Measurements from ENCODE around the gene STIMATE.

STIMATE gene

DNA sequence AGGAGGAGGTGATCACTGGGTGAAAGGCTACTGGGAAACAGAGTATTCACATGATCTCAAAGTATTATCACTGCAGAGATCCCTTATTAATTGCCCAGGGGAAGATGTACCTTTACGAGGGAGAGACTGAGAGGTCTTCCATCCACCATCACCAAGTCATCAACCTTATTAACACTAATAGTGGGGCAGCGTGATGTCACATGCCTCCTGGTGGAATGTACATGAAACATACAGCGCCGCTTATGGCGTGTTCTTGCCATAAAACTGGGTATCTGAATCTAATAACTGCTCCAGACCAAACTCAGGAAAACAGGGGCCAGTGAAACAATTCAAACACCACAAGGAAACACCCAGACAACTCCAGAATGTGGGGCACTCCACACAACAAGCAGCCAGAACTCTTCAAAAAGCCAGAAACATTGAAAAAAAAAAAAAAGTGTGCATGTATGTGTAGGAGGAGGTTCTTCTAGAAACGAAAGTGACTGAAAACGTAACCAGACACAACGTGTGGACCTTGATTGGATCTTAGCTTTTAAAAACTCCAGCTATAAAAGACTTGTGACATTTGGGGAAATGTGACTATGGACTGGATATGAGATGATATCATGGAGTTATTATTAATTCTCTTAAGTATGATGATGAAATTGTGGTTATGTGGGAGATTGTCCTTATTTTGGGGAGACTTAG lies 4.6 kb downstream of the STIMATE start:
- DNase-seq, result no peak

- DNase-seq, result no peak
Measured at GRCh38 chr3:52892290-52892624, 5.1 kb downstream of the STIMATE start.

DNA sequence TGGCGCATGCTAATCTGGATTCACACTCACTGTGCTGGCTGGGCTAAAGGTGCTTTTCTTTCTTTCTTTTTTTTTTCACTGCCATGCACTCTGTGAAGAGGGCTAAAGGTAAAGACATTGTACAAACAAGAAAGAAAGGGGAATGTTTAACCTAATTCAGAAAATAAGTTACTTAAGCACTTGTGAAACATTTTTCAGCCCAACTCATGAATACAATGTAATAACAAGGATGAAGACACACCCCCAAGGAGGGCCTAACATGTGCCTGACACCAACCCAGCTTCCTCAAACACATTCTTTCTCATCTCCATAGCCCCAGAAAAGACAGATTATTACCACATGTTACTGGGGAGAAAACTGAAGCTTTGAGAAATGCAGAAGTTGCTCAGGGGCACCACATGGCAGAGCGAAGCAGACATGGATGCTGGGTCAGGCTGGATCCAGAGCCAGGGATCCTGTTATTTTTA lies 5.7 kb downstream of the STIMATE start:
- DNase-seq, result peak; percentile 62

DNA sequence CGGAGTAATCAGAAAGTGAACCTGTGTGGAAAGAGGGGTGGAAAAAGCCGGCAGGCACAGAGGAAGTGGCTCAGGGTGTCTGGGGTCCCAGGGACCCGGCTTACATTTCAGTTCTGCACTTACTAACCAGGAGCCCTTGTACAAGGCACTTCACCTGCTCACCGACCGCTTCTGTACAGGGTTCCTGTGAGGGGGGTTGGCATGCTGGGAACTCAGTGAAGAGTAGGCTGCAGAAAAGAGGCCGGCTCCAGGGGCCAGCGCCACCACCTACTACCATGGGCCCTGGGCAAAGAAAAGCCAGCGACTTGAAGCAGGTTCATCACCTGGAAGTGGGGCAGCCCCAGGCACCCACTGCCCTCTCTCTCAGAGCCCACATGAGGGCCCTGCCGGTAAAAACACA lies 6.2 kb downstream of the STIMATE start:
- DNase-seq, result no peak

GRCh38 chr3:52890735-52891134 lies 6.6 kb downstream of the STIMATE start:
- no peak for DNase-seq

GRCh38 chr3:52889901-52890300 lies 7.4 kb downstream of the STIMATE start:
- no peak for DNase-seq

DNA sequence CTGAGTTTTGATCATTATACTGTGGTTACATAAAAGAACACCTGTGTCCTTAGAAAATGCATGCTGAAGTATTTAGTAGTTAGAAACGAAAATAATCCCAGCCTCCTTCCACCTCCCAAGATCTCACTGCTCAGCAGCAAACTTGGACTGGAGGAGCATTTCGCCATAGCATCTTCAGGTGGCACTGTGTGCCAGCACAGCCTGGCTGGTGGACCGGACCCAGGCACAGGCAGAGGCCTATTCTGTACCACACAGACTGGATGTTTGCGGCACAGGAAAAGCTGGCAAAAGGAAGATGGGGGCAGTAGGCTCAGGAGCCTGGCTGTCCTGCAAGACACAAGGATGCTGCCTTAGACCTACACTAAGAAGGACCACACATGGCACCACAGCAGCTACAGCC lies 10.2 kb downstream of the STIMATE start:
- DNase-seq, result no peak

- DNase-seq, result no peak
Measured at GRCh38 chr3:52886049-52886730, 11.2 kb downstream of the STIMATE start.

GRCh38 chr3:52882377-52882776 lies 15.0 kb downstream of the STIMATE start:
- no peak for DNase-seq

DNA sequence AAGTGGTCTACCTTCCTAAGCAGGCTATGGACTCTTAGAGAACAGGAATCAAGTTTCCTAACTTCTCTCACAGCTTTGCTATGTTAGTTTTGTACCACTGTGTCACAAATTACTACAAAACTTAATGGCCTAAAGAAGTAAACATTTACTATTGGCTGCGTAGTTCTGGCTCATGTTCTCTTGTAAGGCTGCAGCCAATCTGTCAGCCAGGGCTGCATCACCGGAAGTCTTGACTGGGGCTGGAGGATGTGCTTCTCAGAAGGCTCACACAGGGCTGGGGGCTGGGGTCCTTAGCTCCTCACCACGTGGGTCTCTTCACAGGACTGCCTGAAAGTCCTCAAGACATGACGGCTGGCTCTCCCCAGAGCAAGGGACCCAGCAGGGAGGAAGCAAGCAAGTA lies 15.5 kb downstream of the STIMATE start:
- DNase-seq, result no peak

DNA sequence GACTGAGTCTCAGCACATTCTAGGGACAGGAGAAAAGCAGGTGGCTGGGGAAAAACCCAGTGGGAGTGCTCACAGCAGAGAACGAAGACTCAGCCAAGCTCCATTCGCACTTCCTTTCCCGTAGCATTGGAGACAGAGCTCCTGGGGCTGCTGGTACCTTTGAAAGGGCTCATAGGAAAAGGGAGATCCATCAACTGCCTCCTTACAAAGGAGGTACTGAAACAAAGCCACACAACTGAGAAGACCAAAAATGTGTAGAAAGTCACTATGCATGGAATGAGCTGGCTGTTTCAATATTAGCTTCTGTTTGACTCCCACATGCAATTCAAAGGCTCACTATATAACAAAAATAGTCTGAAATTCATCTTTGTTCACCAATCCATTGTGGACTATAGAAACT lies 16.9 kb downstream of the STIMATE start:
- DNase-seq, result no peak

DNA sequence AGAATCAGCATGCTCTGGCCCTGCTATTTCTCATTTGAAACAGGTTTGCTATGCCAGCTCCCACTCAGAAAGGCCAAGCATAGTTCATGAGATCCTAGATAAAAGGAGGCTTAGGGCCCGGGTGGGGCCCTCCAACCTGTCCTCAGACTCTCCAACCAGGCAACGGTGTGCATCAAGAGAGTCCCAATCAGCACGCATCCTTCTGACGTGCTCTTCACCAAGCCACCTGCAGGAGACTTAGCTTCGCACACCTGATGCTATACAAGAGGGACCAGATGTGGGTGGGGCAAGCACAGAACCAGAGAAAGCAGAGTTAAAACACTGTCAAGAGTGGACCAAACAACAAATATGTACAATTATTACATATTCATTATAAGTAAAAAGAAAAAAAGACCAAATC lies 17.3 kb downstream of the STIMATE start:
- no peak for DNase-seq

GRCh38 chr3:52879581-52879980 lies 17.8 kb downstream of the STIMATE start:
- no peak for DNase-seq

DNA sequence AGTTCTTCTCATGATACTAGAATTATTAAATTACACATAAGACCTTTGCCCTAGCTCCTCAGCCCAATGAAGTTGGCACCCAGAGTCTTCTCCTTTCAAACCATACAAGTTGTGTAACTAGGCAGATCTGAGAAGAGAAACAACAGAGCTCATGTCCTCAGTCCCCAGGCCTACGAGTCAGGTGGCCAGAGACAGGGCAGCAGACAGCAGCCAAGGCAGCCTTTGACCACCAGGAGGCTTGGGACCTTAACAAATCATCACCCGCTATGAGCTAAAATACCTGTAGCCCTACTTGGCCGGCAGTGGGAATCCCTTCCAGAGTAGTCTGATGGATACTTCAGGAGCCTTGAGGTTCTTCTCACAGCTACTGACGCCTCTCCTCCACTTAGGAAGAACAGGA lies 18.3 kb downstream of the STIMATE start:
- DNase-seq, result no peak

- DNase-seq, result no peak
Measured at GRCh38 chr3:52877085-52877484, 20.3 kb downstream of the STIMATE start.

- DNase-seq, result no peak
Measured at GRCh38 chr3:52874864-52875587, 22.3 kb downstream of the STIMATE start.

DNA sequence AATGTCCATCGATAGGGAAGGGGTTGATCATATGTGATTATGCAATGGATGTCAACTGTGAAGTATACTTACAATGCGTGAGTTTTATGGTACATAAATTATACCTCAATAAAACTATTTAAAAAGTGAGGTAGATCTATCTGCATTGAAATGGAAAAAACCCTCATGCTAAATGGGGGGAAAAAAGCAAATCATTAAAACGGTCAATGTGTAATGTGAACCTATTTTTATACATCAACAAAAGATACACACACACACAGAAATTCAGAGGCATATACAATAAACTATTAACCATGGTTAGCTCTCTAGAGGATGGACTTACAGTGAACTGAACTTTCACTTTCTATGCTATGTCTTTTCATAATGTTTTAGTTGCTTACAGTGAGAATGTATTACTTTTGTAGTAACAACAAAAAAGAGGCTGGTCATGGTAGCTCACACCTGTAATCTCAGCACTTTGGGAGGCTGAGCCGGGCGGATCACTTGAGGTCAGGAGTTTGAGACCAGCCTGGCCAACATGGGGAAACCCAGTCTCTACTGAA lies 23.1 kb downstream of the STIMATE start:
- no peak for DNase-seq

DNA sequence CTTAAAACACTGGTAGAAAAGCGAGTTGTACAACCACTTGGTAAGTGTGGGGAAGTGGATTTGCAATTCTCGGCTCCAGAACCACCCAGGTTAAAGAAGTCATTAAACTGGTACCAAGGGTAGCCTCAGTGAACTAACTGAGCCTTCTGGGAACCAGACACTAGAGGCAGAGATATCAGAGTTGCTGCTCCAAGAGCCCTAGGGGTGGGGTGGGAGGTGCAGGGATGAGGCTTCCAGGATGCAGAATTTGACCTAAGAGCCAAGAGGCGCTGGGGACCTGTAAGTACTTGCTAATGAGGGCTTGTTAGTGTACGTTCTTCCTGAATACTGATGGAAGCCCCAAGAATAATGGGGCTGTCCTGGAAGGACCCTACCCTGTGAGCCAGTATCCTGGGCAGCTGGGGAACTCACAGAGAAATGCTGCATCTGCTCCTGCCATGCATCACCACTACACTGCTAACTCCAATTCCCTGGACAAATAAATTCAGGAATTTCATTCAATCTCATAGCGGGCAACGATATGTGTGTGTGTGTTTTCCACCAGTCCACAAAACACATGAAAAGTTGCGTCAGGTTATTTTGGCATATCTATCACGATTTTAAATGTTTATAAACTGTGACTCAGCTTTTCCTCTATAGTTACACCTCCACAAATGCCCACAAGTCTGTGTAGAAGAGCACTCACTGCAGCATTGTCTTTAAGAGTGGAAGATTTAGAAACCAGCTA lies 23.8 kb downstream of the STIMATE start:
- DNase-seq, result peak; percentile 45

GRCh38 chr3:52872245-52872644 lies 25.1 kb downstream of the STIMATE start:
- peak; percentile 73 for DNase-seq

GRCh38 chr3:52871761-52872160 lies 25.6 kb downstream of the STIMATE start:
- DNase-seq, result no peak

DNA sequence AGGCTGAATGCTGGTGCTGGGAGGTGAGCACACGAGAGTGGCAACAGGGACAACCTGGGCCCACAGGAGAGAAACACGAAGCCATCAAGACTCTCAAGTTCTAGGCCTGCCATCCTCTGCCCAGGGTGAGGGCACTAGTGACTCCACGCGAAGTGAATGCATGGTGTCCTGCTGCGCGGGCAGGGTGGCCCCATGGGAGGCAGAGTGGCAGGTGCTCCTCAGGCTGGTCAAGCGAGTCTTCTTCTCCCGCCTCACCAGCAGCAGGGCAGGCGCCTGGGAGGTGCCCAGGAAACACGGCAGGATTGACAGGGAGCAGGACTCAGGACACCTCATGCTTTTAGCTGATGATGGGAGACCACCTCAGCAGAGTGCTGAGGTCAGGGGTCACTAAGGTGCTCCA lies 26.9 kb downstream of the STIMATE start:
- no peak for DNase-seq

DNA sequence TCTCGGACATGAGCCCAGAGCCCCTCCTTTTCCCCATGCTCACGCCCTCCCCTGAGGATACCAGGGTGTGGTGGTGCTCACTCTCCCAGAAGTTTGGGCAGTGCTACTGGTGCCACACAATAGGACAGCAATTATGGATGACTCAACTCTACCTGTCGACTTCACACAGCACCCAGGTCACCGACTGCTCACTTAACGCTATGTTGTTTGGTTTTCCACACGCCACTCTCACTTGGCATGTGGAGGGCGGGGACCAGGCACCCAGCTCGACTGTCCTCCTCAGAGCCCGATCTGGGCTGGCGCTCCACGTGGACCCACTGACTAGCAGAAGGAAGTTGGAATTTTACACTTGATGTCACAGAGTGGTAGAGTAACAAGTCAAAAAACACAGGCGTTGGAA lies 30.9 kb downstream of the STIMATE start:
- no peak for DNase-seq

- no peak for DNase-seq
Measured at GRCh38 chr3:52865994-52866393, 31.4 kb downstream of the STIMATE start.

All from fibroblast of upper back skin (primary cell).